IPS-NIHi7 (cell line): Measurements from ENCODE around the gene ZFP3.
"Not testable (repeated sequence)": the region's sequence is repeated elsewhere in the genome, so short reads cannot be mapped to it uniquely, and the experiment has no call there.

Experiments used
- DNase-seq: peaks from one replicate; pipeline ENCODE4 v3.0.0; 2012; ENCODE audit warnings: mixed read lengths; ENCODE audit errors: extremely low spot score

ZFP3 gene

DNA sequence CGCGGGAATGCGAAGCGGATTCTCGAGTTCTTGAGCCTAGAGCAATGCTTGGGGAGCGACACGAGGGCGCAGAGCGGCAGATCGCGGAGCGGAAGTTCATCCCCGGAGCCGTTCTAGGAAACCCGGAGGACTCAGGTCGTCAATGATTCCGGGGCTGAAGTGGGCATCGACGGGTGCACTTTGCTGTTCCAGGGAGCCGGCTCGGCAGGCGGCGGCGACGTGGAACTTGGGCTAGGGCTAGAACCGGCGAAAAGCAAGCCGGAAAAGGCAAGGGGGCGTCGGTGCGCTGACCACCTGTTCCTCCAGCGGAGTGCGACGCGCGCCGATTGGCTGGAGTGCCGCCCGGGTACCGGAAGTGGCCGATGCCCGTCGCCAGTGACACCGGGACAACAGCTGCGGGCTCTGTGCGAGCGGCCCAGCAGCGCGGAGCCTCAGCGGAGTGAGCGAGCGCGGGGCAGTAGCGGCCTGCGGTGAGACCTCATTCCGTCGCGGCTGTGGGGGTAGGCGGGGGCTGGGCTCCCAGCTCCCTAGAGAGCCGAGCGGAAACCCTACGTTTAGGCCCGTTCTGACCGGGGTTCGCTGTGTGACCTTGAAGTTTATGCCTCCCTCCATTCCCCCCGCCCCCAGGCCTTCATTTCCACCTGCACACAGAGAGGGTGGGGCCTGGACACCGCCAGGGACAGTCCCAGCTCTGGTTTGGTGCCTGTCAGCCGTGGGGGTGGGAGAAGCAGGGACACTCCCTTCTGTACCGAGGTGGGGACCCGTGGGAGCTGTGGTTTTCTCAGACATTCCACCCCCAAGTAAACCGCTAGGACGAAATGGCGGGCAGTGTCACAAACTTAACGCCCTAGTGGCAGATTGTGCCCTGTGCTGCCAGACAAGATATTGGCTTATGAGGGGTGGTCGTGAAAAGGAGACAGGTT lies at the start of gene ZFP3:
Gene ZFP3 (plus strand): TSS at position 362 of the 923 bp plus-strand sequence. CDS start 13,038 bp downstream, outside the sequence.
- DNase-seq = peak; percentile 70

DNA sequence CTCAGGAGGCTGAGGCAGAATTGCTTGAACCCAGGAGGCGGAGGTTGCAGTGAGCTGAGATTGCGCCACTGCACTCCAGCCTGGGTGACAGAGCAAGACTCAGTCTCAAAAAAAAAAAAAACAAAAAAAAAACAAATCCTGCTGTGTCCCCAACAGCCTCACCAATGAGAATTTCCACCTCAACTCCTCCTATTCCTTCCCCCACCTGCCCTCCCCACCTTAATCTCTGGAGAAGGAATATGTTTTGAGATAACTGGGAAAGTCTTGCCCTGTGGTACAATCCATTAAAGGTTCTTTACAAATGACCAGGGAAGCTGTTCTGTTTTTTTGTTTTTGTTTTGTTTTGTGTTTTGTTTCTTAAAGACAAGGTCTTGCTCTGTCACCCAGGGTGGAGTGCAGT lies 48.1 kb upstream of the ZFP3 start:
- DNase-seq = not testable (repeated sequence)

DNA sequence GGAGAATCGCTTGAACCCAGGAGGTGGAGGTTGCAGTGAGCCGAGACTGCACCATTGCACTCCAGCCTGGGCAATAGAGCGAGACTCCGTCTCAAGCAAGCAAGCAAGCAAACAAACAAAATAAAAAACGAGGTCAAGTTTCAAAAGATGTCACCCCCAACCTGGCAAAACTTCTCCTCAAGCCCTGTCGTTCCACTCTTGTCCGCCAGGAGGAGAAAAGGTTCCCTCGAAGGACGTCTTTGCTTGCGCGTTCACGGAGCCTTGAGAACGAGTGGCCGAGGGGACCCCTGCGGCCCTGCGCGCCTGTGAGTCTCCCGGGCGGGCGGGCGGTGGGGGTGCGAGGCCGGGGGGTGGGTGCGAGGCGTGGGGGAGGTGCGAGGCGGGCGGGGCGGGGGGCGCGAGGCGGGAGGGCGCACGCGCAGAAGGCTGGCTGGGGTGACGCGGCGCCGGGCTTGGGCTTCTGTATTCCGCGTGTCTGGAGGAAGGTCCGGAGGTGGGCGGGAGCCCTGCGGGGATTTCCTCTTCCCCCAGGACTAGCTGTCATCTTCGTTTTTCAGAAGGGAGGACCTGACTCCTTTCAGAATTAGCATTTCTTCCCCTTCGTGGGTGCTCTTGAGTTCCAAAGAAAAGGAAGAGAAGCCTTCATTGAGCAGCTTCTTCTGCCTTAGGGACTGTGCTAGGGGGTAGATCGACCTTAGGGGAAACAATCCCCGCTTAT lies 46.7 kb upstream of the ZFP3 start:
- DNase-seq = peak; percentile 86

DNA sequence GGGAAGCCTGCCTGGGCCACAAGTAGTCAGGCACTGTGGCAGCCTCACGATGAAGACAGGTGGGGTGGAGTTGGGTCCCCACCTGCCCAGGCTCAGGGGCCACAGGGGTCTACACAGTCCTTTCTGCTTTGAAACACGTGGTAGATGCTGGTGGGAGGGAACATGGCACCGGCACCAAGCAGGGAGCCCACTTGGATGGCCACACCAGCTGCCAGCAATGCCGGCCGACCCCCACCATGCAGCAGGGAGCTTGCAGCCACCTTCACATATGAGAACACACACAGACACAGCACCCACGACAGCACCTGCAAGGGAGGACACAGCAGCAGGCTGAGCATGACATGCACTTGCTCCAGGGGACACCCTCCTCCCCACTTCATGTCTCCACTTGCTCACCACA lies 45.4 kb upstream of the ZFP3 start:
- no peak for DNase-seq

DNA sequence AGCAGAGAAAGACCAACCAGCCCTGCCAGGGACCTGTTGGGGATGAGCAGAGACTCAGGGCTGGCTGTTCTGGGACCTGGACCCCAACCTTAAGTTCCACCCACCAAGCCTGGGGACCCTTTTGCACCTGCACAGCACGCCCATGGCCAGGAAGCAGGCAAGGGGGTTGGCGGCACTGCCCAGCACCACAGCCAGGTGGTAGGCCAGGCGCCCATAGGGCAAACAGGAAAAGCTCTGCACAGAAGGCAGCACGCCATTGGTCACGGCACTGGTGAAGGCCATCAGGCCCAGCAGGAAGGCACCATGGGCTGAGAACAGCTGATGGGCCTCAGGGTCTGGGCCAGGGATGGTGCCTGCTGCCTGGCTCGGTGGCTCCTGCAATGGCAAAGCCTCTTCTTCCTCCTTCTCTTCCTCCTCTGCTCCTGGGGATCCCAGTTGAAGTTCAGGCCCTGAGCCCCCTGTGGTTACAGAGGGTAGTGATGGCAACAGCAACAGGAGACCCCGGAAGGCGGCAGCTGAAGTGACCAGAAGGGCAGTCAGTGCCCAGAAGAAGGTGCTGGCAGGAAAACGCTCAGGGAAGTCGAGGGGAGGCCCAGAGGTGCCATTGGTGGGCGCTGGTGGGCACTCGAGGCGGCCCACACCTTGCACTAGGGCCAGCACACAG lies 44.8 kb upstream of the ZFP3 start:
- DNase-seq = no peak

DNA sequence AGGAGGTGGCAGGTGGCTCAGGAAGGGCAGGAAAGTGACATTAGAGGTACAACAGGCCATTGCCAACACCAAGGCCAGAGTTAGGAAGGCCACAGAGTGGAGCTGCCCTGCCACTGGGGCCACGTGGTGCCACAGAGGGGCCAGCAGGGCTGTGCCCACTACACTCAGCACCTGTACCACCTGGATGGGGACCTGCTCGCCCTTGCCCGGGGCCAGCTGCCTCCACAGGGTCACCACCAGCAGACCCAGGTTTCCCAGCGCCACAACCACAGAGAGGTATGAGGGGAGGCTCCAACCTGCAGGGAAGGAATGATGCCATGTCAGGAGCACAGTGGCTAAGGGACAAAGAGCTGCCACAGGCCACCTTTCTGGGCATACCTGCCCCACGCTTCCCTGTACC lies 44.2 kb upstream of the ZFP3 start:
- no peak for DNase-seq

DNA sequence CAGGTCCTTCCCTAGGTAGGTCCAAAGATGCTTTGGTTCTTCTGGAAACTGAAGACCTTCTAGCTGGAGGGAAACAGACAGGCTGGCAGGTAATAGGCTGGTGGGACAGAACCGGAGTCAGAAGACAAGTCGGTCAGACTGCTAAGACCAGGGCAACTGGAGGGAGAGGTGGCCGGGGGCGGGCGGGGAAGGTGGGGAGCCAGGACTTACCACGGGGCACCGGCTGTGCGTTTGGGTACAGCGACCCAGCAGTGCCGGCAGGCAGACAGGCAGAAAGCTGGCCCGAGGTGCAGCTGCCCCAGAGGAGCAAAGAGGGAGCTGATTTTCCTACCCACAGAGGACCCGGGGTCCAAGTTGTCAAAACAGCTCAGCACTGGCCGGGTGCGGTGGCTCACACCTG lies 43.6 kb upstream of the ZFP3 start:
- no peak for DNase-seq

DNA sequence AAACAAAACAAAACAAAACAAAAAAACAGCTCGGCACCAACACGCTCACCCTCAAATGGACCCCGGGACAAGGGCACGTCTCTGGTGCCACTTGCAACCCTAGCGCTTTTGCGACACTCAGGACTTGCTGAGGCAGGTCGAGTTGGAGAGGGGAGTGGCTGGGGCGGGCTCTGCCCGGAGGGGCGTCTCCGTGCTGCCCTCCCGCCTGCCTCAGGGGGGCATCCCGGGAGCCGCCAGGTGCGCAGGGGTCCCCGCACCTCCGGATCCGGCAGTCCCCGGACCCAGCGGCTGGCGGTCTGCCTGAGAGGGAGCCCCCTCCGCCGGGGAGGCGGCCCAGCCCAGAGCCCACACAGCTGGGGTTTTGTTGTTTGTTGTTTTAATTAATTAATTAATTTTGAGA lies 43.0 kb upstream of the ZFP3 start, which contains the start of gene SLC52A1:
Gene SLC52A1 (minus strand): TSS at position 112 of the 400 bp plus-strand sequence. CDS start 820 bp downstream, outside the sequence.
- peak; percentile 42 for DNase-seq

DNA sequence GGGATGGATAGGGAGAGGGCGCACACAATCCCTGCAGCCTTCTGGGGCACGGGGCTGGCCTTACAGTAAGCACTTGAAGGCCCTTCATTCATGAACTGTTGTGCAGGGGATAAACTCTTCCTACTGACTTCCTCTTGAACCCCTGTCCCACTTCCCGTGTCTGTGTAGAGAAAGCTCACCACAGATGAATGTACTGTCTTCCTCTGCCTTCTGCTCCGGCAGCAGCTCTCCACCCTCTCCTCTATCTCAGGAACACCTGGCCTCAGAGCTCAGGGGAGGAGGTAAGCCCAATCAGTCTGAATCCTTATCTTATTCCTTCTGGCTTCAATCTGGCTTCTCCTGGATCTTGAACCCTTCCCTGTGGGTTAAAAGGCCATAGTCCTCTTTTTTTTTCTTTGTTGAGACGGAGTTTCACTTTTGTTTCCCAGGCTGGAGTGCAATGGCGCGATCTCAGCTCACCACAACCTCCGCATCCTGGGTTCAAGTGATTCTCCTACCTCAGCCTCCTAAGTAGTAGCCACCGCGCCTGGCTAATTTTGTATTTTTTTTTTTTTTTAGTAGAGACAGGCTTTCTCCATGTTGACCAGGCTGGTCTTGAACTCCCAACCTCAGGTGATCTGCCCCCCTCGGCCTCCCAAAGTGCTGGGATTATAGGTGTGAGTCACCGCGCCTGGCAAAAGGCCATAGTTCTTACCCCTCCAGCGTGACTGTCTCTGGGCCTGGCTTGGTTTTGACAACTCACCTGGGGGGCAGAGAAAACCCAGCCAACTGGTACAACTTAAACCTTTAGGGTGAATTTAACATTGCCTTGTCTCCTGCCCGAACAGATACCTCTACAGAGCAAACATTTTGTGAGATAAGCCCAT lies 35.9 kb upstream of the ZFP3 start:
- DNase-seq = no peak

DNA sequence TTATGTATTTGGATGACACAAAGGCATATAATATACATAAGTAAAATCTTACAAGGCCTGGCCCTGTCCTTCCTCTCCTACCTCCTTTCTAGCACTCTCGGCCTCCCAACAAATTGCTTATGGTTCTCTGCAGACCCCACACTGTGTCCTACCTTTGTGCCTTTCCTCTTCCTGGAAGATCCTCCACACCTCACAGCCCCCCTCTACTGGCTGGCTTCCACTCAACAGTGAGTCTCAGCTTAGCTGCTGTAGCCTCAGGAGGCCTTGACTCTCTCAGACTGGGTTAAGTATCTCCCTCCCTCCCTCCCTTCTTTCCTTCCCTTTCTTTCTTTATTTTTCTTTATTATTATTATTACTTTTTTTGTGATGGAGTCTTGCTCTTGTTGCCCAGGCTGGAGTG lies 34.7 kb upstream of the ZFP3 start:
- DNase-seq = peak; percentile 62

DNA sequence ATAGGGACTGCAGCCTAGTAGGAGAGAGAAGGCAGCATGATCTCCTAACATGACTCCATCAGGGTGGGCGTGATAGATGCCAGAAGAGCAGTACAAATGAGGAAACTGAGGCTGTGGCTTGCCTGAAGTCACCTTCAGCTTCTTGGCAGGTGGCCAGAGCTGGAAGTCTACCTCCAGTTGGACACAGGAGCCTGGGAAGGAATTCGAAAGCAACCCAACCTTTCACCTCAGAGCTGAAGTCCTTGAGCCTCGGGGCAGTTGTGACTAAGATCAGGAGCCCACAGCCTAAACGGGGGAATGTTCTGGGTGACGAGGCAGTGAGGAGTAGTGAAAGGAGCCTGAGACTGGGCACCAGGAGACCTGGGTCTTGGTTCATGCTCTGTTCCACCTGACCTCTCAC lies 33.6 kb upstream of the ZFP3 start:
- no peak for DNase-seq

DNA sequence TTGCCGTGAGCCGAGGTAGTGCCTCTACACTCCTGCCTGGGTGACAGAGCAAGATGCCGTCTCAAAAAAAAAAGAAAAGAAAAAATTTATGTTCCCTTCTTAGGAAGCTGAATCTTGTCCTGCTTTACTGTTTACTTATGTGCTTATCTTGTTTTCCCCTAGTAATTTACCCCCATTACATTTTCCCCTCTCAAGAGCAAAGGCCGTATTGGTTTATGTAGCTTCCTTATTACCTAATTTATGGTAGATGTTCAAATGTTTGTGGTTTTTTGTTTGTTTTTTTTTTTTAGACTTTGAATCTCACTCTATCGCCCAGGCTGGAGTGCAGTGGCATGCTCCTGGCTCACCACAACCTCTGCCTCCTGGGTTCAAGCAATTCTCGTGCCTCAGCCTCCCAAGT lies 32.8 kb upstream of the ZFP3 start:
- no peak for DNase-seq

DNA sequence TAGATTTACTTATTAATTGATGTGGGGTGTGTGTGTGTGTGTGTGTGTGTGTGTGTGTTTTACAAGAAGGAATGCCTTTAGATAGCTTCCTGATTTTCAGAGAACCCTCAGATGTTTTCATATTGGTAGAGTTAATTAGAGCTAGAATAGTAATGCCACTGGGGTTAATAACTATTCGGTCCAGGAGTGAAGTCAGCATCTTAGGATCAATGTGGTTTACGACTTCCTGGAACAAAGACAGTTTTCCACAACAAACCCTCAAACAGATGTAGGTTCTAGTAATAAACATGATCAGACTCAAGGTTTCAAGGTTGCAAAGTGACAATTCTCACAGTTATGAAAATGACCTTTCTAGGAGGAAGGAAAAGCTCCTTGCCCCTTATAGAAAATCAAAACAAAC lies 30.8 kb upstream of the ZFP3 start:
- no peak for DNase-seq

DNA sequence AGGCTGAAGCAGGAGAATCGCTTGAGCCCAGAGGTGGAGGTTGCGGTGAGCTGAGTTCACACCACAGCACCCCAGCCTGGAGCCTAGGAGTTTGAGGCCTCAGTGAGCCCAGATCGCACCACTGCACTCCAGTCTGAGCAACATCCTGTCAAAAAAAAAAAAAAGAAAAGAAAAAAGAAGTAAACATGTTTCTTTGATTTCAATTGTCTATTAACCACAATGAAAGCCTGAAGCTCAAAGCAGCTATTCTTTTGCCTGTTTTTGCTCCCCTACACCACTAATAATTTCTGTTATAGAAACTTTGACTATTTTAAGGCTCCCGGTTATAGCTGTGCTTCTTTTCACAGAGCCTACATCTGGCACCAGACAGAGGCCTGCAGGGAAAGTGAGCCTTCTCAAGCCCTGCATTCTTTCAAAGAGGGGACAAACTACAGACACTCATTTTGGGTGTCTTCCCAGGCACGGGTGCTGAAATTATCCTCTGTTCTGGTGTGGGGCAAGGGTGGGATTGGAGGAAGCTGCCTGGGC lies 28.9 kb upstream of the ZFP3 start:
- DNase-seq = no peak

DNA sequence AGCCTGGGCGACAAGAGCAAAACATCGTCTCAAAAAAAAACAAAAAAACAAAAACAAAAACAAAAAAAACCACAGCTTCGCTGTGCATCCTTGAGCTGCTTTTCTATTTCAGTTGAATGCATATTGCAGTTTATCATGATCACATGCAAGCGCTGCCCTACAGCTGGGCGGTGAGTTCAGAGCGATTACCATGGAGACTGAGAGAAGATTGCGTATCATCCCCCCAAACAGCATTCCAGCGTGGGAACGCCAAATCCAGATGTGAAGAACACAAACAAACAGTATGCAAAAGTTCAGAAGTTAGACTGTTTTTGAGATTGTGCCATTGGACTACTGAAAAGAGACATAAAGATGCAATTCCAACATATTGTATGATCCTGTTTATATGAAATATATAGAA lies 28.0 kb upstream of the ZFP3 start:
- DNase-seq = no peak

DNA sequence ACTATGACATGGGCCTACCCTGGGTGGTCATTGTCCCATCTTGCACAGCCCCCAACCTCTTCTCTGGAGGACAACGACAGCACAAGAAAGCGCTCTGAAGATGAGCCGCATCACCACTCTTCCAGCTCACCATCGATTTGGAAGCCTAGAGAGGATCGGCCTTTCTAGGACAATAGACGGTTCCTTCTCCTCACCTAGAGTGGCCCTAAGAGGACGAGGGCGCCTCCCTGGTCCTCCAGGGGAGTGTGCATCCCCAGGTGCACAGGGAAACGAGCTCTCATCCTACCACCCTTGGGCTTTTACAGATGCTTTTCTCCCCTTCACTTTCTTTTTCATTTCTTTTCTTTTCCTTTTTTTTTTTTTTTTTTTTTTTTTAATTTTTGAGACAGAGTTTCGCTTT lies 22.7 kb upstream of the ZFP3 start:
- DNase-seq = peak; percentile 32

DNA sequence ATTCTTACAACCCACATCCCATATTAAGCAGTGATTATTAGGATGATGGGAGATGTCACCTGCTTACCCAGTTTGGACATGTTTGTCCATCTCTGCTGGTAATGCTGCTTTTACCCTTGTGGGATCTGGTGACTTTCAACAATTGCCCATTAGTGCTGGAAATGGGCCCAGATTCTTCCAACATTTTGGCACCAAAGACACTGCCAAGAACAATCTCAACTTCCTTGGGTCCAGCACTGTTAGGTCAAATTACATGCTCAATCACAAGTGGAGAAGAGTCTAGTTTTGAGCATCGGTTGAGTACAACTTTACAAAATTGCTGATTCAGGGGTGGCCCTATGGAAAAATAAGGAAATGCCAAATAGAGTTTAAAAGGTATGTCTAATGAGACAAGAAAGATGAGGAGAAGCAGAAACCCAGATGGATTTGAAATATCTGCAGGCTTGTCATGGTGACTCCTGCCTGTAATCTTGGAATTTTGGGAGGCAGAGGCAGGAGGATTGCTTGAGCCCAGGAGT lies 13.0 kb upstream of the ZFP3 start:
- no peak for DNase-seq

DNA sequence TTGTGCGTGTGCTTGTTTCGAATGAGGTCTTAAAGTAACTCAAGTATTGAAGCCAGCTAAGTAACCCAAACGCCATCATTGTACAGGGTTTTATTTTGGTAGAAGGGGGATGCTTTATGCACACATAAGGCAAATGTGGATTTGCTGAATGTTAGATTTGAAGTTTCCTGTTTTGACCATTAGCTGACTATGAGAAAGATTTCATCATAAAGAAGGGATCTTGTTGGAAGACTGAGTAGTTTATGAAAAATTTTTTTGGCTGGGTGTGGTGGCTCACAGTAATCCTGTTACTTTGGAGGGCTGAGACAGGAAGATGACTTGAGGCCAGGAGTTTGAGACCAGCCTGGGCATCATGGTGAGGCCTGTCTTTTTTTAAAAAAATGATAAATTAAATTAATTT lies 10.0 kb upstream of the ZFP3 start:
- DNase-seq = no peak

DNA sequence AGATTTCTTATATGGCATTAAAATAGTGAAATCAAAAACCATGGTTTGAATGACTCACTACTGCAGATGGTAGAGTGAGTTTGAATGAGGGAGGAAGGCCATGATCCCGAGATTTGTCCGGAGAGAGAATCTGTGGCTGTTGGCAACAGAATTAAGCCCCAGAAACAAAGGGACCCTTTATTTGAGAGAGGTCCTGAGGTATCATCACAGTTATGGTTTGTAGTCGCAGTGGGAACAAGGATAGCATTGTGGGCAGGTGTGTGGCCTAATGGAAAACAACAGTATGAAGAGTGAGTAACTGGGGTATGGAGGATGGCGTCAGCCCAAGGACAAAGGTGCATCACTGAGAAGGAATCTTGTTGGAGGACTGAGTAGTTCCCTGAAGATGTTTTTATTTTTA lies 8.5 kb upstream of the ZFP3 start:
- DNase-seq = no peak

DNA sequence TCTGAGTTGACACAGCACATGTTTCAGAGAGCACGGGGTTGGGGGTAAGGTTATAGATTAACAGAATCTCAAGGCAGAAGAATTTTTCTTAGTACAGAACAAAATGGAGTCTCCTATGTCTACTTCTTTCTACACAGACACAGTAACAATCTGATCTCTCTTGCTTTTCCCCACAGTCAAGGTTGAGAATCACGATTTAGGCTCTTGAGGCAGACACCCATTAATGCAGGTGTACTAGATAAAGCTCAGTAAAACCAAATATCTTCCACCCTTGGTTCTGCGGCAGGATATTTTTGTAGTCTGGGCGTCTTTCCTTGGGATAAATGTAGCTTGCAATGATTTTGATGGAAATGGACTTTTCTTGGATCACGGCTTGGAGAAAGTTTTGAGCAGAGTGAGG lies 2.8 kb upstream of the ZFP3 start:
- not testable (repeated sequence) for DNase-seq

DNA sequence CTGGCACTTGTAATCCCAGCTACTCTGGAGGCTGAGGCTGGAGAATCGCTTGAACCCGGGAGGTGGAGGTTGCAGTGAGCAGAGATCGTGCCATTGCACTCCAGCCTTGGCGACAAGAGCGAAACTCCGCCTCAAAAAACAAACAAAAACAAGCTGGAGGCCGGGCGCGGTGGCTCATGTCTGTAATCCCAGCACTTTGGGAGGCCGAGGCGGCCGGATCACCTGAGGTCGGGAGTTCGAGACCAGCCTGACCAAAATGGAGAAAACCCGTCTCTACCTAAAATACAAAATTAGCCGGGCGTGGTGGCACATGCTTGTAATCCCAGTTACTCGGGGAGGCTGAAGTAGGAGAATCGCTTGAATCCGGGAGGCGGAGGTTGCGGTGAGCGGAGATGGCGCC lies 992 bp upstream of the ZFP3 start:
- DNase-seq = not testable (repeated sequence)
